CD4-positive, alpha-beta T cell treated with Interleukin-4 for 1 hour (primary cell): Measurements from ENCODE around the gene EAPP.
"Not testable (repeated sequence)": the region's sequence is repeated elsewhere in the genome, so short reads cannot be mapped to it uniquely, and the experiment has no call there.

Experiments used
- DNase-seq, 2 donors: peaks; one replicate each; pipeline ENCODE4 v3.0.0-alpha.2; 2020 to 2022

The EAPP gene

GRCh38 chr14:34539407-34540180, at the start of gene EAPP:
EAPP (minus strand) TSS chr14:34539701; CDS start chr14:34539628, 73 bp downstream.
- DNase-seq: peak; percentile 97

- DNase-seq: no peak
Observed at GRCh38 chr14:34583525-34583924, 44.0 kb upstream of the EAPP start.

- DNase-seq: no peak
Observed at GRCh38 chr14:34582117-34582680, 42.7 kb upstream of the EAPP start.

- DNase-seq: no peak
Observed at GRCh38 chr14:34580381-34580780, 40.9 kb upstream of the EAPP start.

- DNase-seq: no peak
Observed at GRCh38 chr14:34571771-34572170, 32.3 kb upstream of the EAPP start.

GRCh38 chr14:34569750-34570149, 30.2 kb upstream of the EAPP start:
- no peak for DNase-seq

GRCh38 chr14:34568803-34569202, 29.3 kb upstream of the EAPP start:
- DNase-seq: no peak

- no peak for DNase-seq
Observed at GRCh38 chr14:34562776-34563150, 23.3 kb upstream of the EAPP start.

GRCh38 chr14:34562037-34562775, 22.7 kb upstream of the EAPP start:
- DNase-seq: not testable (repeated sequence)

- not testable (repeated sequence) for DNase-seq
Observed at GRCh38 chr14:34556498-34556829, 17.0 kb upstream of the EAPP start.

- DNase-seq: not testable (repeated sequence)
Observed at GRCh38 chr14:34555583-34556497, 16.3 kb upstream of the EAPP start.

- no peak for DNase-seq
Observed at GRCh38 chr14:34554540-34555250, 15.2 kb upstream of the EAPP start.

- DNase-seq: not testable (repeated sequence)
Observed at GRCh38 chr14:34549276-34549966, 9.9 kb upstream of the EAPP start.

GRCh38 chr14:34548472-34548981, 9.0 kb upstream of the EAPP start:
- DNase-seq: no peak

GRCh38 chr14:34547136-34547520, 7.6 kb upstream of the EAPP start:
- not testable (repeated sequence) for DNase-seq

GRCh38 chr14:34546272-34547135, 7.0 kb upstream of the EAPP start:
- not testable (repeated sequence) for DNase-seq

GRCh38 chr14:34540181-34541059, 919 bp upstream of the EAPP start:
- DNase-seq: not testable (repeated sequence)

- DNase-seq: no peak
Observed at GRCh38 chr14:34538871-34539406, 562 bp downstream of the EAPP start.

- DNase-seq: not testable (repeated sequence)
Observed at GRCh38 chr14:34538096-34538495, 1.4 kb downstream of the EAPP start.
